Activated T-helper 9 cell treated with anti-CD3 and anti-CD28 coated beads, Interleukin-2, amount 50 U/mL, for 16 hours (primary cell): ENCODE data around the gene SERF2.
"Not testable (repeated sequence)": the region's sequence is repeated elsewhere in the genome, so short reads cannot be mapped to it uniquely, and the experiment has no call there.

Experiments
- DNase-seq: peaks from one replicate; pipeline ENCODE4 v3.0.0-alpha.2; 2020; ENCODE audit warnings: low read depth

Gene SERF2

GRCh38 chr15:43829951-43830540 lies 37.9 kb downstream of the SERF2 start:
- not testable (repeated sequence) for DNase-seq

DNA sequence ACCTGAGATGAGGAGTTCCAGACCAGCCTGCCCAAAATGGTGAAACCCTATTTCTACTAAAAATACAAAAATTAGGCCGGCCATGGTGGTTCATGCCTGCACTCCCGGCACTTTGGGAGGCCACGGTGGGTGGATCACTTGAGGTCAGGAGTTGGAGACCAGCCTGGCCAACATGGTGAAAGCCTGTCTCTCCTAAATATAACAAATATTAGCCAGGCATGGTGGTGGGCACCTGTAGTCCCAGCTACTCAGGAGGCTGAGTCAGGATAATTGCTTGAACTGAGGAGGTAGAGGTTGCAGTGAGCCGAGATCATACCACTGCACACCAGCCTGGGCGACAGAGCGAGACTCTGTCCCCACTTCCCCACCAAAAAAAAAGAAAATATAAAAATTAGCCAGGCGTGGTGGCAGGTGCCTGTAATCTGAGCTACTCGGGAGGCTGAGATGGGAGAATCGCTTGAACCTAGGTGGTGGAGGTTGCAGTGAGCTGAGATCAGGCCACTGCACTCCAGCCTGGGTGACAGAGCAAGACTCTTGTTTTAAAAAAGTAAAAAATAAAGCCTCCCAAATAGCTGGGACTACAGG lies 38.7 kb downstream of the SERF2 start:
- DNase-seq, result not testable (repeated sequence)

GRCh38 chr15:43831519-43832052 lies 39.5 kb downstream of the SERF2 start:
- not testable (repeated sequence) for DNase-seq

DNA sequence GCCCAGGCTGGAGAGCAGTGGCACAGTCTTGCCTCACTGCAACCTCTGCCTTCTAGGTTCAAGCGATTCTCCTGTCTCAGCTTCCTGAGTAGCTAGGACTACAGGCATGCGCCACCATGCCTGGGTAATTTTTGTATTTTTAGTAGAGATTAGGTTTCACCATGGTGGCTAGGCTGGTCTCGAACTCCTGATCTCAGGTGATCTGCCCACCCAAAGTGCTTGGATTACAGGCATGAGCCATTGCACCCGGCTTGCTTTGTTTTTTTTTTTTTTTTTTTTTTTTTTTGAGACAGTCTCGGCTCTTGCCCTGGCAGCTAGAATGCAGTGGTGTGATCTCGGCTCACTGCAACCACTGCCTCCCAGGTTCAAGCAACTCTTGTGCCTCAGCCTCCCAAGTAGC lies 40.4 kb downstream of the SERF2 start:
- DNase-seq, result not testable (repeated sequence)

GRCh38 chr15:43845421-43845820 lies 53.3 kb downstream of the SERF2 start:
- DNase-seq, result no peak
